HUES6 (cell line): ENCODE data around the gene LAMA2.

ENCODE experiments used
- H3K27ac ChIP-seq: 2 replicates; pipeline ENCODE4 v1.7.0; 2013; ENCODE audit warnings: low read depth, mild to moderate bottlenecking, low read length, inconsistent platforms
- H3K27me3 ChIP-seq: 2 replicates; pipeline ENCODE4 v1.6.1; 2013; ENCODE audit warnings: low read length; ENCODE audit not compliant: control insufficient read depth, insufficient read depth
- H3K36me3 ChIP-seq: 2 replicates; pipeline ENCODE4 v1.6.1; 2013; ENCODE audit warnings: low read length; ENCODE audit not compliant: control insufficient read depth, insufficient read depth
- H3K4me1 ChIP-seq: 2 replicates; pipeline ENCODE4 v1.6.1; 2013; ENCODE audit warnings: low read length; ENCODE audit not compliant: control insufficient read depth, insufficient read depth
- H3K4me3 ChIP-seq: 2 replicates; pipeline ENCODE4 v1.5.1; 2013; ENCODE audit warnings: low read depth, low read length
- H3K9ac ChIP-seq: one replicate; pipeline ENCODE4 v1.6.1; 2013; ENCODE audit warnings: mild to moderate bottlenecking, low read length
- H3K9me3 ChIP-seq: 2 replicates; pipeline ENCODE4 v1.6.1; 2013; ENCODE audit warnings: low read depth, low read length; ENCODE audit not compliant: control insufficient read depth, insufficient read depth

Gene LAMA2

DNA sequence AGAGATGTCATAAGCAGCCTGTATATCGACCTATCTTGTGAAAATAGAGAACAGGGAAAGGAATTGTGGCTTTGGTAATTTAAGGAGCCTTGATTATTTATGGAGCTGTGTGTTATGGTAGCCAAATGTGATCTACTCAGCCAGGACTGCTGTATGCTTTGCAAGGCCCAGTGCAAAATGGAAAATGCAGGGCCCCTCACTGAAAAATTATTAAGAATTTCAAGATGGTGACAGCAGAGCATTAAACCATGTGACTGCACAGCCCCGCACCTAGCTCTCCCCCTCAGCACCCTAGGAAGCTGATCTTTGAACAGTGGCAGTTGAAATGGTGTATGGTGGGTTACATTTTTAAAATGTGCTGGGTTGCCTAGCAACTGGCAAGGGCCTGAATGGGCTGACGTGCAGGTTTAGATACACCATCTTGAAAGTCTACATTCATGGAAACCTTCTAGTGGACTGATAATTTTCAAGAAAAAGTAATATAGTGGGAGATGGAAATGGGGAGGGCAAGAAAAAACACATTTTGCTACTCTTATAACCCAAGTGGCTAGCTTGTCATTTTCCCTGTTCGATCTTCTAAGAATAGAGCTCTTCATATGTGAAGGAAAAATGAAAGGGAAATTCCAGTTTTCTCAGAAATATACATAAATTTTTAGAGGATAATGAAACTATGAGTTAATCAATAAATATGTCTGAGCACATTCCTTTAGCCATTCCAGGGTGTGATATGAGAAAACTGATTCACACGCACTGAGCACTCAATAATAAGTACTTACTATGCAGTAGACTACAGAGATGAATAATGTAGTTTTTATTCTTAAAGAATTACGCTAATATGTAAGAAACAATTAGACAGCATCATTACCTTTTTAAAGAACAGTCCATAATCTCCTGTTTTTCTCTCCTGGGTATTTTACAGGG, 619.1 kb downstream of the LAMA2 start:
- H3K9me3 ChIP-seq: no peaks in the 10 kb centered on the region
- H3K9ac ChIP-seq: no peak overlapping the region
- H3K4me1 ChIP-seq: peaks cover 28% of the 10 kb centered on the region
- H3K27ac ChIP-seq: peak overlapping the region; percentile 45; the same call in 1 of the 2 replicates
- no peaks in the 10 kb centered on the region for H3K27me3 ChIP-seq
- H3K4me3 ChIP-seq: no peak overlapping the region
- H3K36me3 ChIP-seq: no peaks in the 10 kb centered on the region; the same call in 1 of the 2 replicates

DNA sequence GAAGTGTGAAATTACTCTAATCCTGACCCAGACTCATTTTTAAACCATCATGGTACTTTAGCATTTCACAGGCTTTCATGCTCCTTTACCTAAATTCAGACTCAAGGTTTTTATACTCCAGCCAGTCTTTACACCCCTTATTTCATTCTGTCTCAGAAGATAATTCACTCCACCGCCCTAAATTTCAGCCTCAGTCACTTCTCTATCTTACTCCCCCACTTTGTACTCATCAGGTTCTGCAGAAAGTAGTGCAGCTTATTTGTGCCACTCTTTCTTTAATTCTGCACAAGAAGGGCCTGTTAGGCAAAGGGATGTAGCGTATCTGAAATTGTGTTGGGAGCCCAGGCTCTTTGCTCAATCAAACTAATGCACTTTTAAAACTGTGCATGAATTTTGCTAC, 621.5 kb downstream of the LAMA2 start:
- Histone ChIP-seq H3K27me3 (no peaks in the 10 kb centered on the region), H3K9ac (no peak overlapping the region), H3K36me3 (no peaks in the 10 kb centered on the region; the same call in 1 of the 2 replicates), H3K9me3 (no peaks in the 10 kb centered on the region), H3K27ac (no peak overlapping the region), H3K4me1 (peaks cover 25% of the 10 kb centered on the region), H3K4me3 (no peak overlapping the region)

DNA sequence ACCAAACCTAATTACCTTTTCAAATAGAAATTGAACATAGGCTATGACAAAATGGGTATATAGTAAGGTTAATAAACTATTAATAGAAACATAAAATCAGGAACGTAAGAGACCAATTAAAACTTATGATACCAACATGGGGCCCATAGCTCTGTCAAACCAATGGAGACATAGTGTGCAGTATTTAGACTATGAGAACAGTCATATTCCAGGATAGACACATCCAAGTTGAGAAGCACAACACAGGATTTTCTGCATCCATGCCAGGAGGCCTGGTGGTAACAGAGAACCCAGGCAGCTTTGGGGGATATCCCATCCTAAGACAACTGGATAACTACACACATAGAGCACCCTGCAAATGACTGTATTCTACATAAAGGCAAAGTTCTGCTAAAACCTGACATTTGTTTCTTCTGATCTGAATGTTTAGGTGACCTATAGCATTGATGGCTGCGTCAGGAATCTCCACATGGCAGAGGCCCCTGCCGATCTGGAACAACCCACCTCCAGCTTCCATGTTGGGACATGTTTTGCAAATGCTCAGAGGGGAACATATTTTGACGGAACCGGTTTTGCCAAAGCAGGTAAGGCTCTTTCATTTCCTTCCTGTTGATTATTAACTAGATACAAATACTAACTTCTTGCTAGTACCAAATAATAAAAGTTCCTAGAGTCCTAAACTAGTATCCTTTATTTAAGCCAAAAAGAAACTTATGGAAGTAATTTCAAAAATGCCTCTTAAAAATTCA, 624.3 kb downstream of the LAMA2 start:
- Histone ChIP-seq H3K27me3 (no peaks in the 10 kb centered on the region), H3K9me3 (no peaks in the 10 kb centered on the region), H3K36me3 (no peaks in the 10 kb centered on the region; the same call in 1 of the 2 replicates), H3K4me3 (no peak overlapping the region), H3K9ac (no peak overlapping the region), H3K27ac (no peak overlapping the region), H3K4me1 (peaks cover 6% of the 10 kb centered on the region; the same call in 1 of the 2 replicates)

DNA sequence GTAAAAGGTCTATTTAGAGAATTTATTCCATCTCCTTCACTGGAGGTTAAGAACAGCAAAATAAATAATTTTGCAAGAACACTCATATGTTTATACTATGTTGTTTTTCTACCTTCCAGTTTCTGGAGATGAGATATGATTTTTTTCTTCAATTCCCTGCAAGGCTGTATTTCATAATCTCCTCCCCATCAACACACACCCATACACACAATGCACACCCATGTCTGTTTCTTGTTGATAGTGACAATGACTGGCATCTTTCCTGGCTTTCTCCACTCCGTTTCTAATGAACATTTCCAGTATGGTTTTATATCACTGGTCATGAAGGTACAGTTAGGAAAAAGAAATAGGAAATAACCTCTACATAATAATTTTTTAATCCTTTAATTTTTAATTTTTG, 624.9 kb downstream of the LAMA2 start:
- no peak overlapping the region for H3K4me3 ChIP-seq
- no peaks in the 10 kb centered on the region for H3K9me3 ChIP-seq
- H3K4me1 ChIP-seq: peaks cover 2% of the 10 kb centered on the region; the same call in 1 of the 2 replicates
- no peaks in the 10 kb centered on the region; the same call in 1 of the 2 replicates for H3K36me3 ChIP-seq
- no peak overlapping the region for H3K9ac ChIP-seq
- H3K27me3 ChIP-seq: no peaks in the 10 kb centered on the region
- no peak overlapping the region for H3K27ac ChIP-seq

DNA sequence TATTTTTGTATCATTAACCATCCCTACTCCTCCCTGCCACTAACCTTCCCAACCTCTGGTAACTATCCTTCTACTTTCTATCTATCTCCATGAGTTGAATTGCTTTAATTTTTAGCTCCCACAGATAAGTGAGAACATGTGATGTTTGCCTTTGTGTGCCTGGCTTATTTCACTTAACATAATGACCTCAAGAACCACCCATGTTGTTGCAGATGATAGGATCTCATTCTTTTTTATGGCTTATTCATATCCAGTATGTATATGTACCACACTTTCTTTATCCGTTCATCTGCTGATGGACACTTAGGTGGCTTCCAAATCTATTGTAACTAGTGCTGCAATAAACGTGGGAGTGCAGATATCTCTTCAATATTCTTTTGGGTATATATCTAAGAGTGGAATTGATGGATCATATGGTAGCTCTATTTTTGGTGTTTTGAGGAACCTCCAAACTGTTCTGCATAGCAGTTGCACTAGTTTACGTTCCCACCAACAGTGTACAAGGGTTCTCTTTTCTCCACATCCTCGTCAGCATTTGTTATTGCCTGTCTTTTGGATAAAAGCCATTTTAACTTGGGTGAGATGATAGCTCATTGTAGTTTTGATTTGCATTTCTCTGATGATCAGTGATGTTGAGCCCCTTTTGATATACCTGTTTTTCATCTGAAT, 625.7 kb downstream of the LAMA2 start:
- Histone ChIP-seq H3K9ac (no peak overlapping the region), H3K27ac (no peak overlapping the region), H3K4me3 (no peak overlapping the region), H3K9me3 (no peaks in the 10 kb centered on the region), H3K27me3 (no peaks in the 10 kb centered on the region), H3K36me3 (no peaks in the 10 kb centered on the region), H3K4me1 (no peaks in the 10 kb centered on the region)

DNA sequence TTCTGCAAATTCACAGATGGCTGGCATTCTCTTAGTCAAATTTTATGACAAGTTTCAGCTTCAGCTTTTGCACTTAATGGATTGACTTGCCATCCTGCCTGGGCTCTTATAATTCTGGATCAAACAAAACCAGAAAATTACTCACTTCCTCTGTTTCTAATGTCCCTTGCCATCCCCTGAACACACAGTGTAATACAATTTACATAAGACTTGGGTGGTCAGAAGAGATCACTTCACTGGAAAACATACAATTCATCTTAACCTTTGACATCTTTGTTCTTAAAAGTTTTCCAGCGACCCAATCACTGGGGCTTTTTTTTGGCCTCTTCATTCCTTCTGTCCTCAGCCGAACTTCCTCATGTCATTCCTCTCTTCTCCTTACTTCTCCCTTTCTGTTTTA, 628.0 kb downstream of the LAMA2 start:
- H3K4me3 ChIP-seq: no peak overlapping the region
- H3K27me3 ChIP-seq: no peaks in the 10 kb centered on the region
- H3K4me1 ChIP-seq: no peaks in the 10 kb centered on the region
- H3K9ac ChIP-seq: no peak overlapping the region
- H3K27ac ChIP-seq: no peak overlapping the region
- H3K9me3 ChIP-seq: no peaks in the 10 kb centered on the region
- H3K36me3 ChIP-seq: no peaks in the 10 kb centered on the region

DNA sequence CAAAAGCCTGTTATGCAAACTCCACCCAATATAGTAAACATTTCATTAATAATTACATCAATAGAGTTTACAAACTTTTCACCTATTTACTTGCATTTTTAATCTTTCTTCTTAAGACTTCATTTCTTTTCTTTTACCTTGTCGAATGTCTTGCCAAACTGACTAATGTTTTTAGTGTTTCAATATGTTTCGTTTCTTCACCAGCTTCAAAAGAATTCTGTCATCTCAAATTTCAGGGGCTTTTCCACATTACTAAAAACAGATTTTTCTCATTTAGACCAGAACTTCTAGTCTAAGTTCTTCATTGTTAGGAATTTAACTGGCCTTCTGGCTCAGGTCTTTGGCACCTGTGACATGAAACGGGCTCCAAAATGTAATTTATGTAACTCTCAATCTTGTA, 630.5 kb downstream of the LAMA2 start:
- Histone ChIP-seq H3K4me3 (no peak overlapping the region), H3K4me1 (no peaks in the 10 kb centered on the region), H3K27me3 (no peaks in the 10 kb centered on the region), H3K9me3 (no peaks in the 10 kb centered on the region), H3K9ac (no peak overlapping the region), H3K27ac (no peak overlapping the region), H3K36me3 (no peaks in the 10 kb centered on the region)

DNA sequence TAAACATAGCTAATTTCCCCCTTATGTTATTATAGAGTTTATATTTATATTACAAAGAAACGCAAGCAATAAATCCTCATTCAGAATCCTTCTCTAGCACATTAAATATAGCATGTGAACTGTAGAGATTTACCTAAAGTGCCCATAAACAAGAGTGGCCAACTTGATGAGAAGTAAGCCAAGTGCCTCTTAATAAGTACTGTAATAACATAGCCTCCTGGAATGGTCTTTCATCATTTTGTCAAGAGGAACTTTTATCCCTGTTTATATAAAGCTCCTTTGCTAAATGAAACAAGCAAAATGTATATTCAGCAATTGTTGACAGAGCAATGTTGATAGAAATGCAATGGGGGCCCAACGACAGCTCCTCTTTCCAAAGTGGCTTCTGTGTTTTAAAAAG, 632.1 kb downstream of the LAMA2 start:
- Histone ChIP-seq H3K4me1 (no peaks in the 10 kb centered on the region), H3K9me3 (no peaks in the 10 kb centered on the region), H3K9ac (no peak overlapping the region), H3K4me3 (no peak overlapping the region), H3K27ac (no peak overlapping the region), H3K27me3 (no peaks in the 10 kb centered on the region), H3K36me3 (no peaks in the 10 kb centered on the region)

DNA sequence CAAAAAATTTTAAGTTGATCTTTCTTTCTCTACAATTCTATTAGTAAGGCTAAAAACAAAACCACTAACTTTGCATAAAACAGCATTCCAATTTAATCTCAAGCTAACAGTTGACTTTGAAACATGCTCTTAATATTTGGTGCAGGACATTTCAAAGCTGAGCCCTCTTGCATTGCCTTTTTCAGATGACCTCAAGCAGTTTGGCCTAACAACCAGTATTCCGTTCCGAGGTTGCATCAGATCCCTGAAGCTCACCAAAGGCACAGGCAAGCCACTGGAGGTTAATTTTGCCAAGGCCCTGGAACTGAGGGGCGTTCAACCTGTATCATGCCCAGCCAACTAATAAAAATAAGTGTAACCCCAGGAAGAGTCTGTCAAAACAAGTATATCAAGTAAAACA, 633.1 kb downstream of the LAMA2 start:
- no peaks in the 10 kb centered on the region for H3K9me3 ChIP-seq
- no peaks in the 10 kb centered on the region for H3K27me3 ChIP-seq
- no peak overlapping the region for H3K4me3 ChIP-seq
- no peaks in the 10 kb centered on the region for H3K36me3 ChIP-seq
- H3K27ac ChIP-seq: no peak overlapping the region
- H3K4me1 ChIP-seq: no peaks in the 10 kb centered on the region
- H3K9ac ChIP-seq: no peak overlapping the region

DNA sequence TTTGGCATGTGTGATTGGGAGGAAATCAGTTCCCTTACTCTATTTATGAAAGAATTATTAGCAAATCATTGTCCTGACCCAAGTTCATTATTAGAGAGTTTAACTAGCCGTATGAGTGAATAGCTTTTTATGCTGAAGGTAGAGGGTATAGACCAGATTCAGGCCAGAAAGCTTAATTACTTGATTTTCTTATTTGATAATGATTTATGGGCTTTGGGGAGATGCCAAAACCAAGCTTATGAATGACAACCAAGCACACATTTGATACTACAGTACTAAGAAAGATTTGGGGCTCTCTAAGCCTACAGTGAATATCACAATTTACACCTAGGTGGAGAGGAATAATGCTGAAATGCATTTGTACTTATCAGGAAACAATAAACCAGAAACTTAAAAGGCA, 633.8 kb downstream of the LAMA2 start:
- Histone ChIP-seq H3K36me3 (no peaks in the 10 kb centered on the region), H3K4me1 (no peaks in the 10 kb centered on the region), H3K27ac (no peak overlapping the region), H3K27me3 (no peaks in the 10 kb centered on the region), H3K9me3 (no peaks in the 10 kb centered on the region), H3K4me3 (no peak overlapping the region), H3K9ac (no peak overlapping the region)

DNA sequence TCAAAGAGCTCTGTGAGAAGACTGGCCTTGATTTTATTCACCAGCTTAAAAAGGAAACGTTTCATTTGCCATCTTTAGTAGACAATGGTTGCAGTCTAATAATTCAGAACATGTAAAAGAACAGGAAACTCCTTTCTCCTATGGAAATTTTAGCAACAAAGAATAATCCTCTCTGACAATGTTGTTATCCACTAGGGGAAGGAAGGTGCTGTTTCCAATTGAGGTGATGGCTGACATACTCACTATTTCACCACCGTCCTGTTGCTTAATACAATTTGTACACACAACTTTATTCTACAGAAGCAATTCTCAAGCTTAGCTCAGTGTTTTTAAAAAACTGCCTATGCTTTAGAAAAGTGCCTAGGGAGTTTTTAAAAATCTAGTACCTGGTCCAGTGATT, 634.4 kb downstream of the LAMA2 start:
- Histone ChIP-seq H3K9ac (no peak overlapping the region), H3K27ac (no peak overlapping the region), H3K9me3 (no peaks in the 10 kb centered on the region), H3K4me1 (no peaks in the 10 kb centered on the region), H3K36me3 (no peaks in the 10 kb centered on the region), H3K27me3 (no peaks in the 10 kb centered on the region), H3K4me3 (no peak overlapping the region)
